Measurements from ENCODE around the gene SKIC3. TPM values are rescaled to one million over a fixed set of nuclear protein-coding genes. Genes with fewer than 3 reads are reported as not detected.

Gene SKIC3
- total and polyA plus RNA-seq, 9 donors: 18.6 to 77.6 (median 58.8) TPM

- no peaks in the 10 kb centered on the region for H3K4me1 ChIP-seq (ENCODE audit: insufficient read depth)
- H3K27me3 ChIP-seq: no peaks in the 10 kb centered on the region
- H3K36me3 ChIP-seq: no peaks in the 10 kb centered on the region
- no peaks in the 10 kb centered on the region for H3K9me3 ChIP-seq
- H3K27ac ChIP-seq: no peak overlapping the region
- TF ChIP-seq POLR2A (IDR thresholded peaks at IDR 0.05) (no peak), EP300 (IDR thresholded peaks at IDR 0.05) (no peak), CTCF (IDR thresholded peaks at IDR 0.05) (no peak)
- WGBS, 3 donors: 84 to 89% (median 86%) methylated on average over 4 of the region's 4 CpGs
- DNase-seq: no peak
- no peak overlapping the region for H3K4me3 ChIP-seq
- intact Hi-C loops (cut with DNase I): no loop called here
Observed at GRCh38 chr5:95565280-95565920, 10.6 kb upstream of the SKIC3 start.

GRCh38 chr5:95564450-95564849 is 9.7 kb upstream of the SKIC3 start:
- 21 to 53% (median 33%) methylated on average over 4 of the region's 4 CpGs for WGBS, 3 donors
- no peaks in the 10 kb centered on the region for H3K27me3 ChIP-seq
- no peaks in the 10 kb centered on the region for H3K36me3 ChIP-seq
- intact Hi-C loops (cut with DNase I): no loop called here
- H3K9me3 ChIP-seq: no peaks in the 10 kb centered on the region
- H3K4me3 ChIP-seq: no peak overlapping the region
- no peak for TF ChIP-seq EP300 (IDR thresholded peaks at IDR 0.05)
- TF ChIP-seq CTCF (IDR thresholded peaks at IDR 0.05): no peak
- TF ChIP-seq POLR2A (IDR thresholded peaks at IDR 0.05): no peak
- DNase-seq: no peak
- H3K4me1 ChIP-seq (ENCODE audit: insufficient read depth): no peaks in the 10 kb centered on the region
- H3K27ac ChIP-seq: no peak overlapping the region

- WGBS, 3 donors: 88 to 92% (median 88%) methylated on average over 5 of the region's 5 CpGs
- Histone ChIP-seq H3K27me3 (no peaks in the 10 kb centered on the region), H3K36me3 (no peaks in the 10 kb centered on the region), H3K4me3 (no peak overlapping the region), H3K9me3 (no peaks in the 10 kb centered on the region), H3K4me1 (ENCODE audit: insufficient read depth) (no peaks in the 10 kb centered on the region), H3K27ac (no peak overlapping the region)
- DNase-seq: no peak
- no peak for TF ChIP-seq CTCF (IDR thresholded peaks at IDR 0.05)
- TF ChIP-seq EP300 (IDR thresholded peaks at IDR 0.05): no peak
- TF ChIP-seq POLR2A (IDR thresholded peaks at IDR 0.05): no peak
- intact Hi-C loops (cut with DNase I): no loop called here
Observed at GRCh38 chr5:95563367-95563766, 8.6 kb upstream of the SKIC3 start.

- Histone ChIP-seq H3K4me1 (ENCODE audit: insufficient read depth) (no peaks in the 10 kb centered on the region), H3K9me3 (no peaks in the 10 kb centered on the region), H3K27me3 (no peaks in the 10 kb centered on the region), H3K27ac (no peak overlapping the region), H3K36me3 (no peaks in the 10 kb centered on the region), H3K4me3 (no peak overlapping the region)
- DNase-seq: no peak
- intact Hi-C loops (cut with DNase I): no loop called here
- 66 to 73% (median 72%) methylated on average over 1 of the region's 1 CpG for WGBS, 3 donors
- TF ChIP-seq POLR2A (IDR thresholded peaks at IDR 0.05): no peak
- TF ChIP-seq EP300 (IDR thresholded peaks at IDR 0.05): no peak
Observed at GRCh38 chr5:95562282-95562681, 7.5 kb upstream of the SKIC3 start.

GRCh38 chr5:95557841-95558240 is 3.1 kb upstream of the SKIC3 start:
- Histone ChIP-seq H3K27ac (no peak overlapping the region), H3K4me3 (no peak overlapping the region), H3K9me3 (no peaks in the 10 kb centered on the region), H3K27me3 (no peaks in the 10 kb centered on the region), H3K36me3 (no peaks in the 10 kb centered on the region), H3K4me1 (ENCODE audit: insufficient read depth) (peaks cover 7% of the 10 kb centered on the region)
- intact Hi-C loops (cut with DNase I): no loop called here
- TF ChIP-seq POLR2A (IDR thresholded peaks at IDR 0.05): no peak
- no peak for TF ChIP-seq EP300 (IDR thresholded peaks at IDR 0.05)
- no peak for TF ChIP-seq CTCF (IDR thresholded peaks at IDR 0.05)
- WGBS, 3 donors: 68 to 90% (median 89%) methylated on average over 2 of the region's 2 CpGs
- DNase-seq: no peak
